NB4 (cell line): ENCODE data around the gene TWIST2.

ENCODE experiments used
- MYC ChIP-seq: IDR thresholded peaks from 2 replicates; pipeline ENCODE4 v1.6.1; 2011; ENCODE audit warnings: low read depth, low read length
- POLR2A ChIP-seq: IDR thresholded peaks from 2 replicates; pipeline ENCODE4 v1.6.1; 2011; ENCODE audit warnings: mild to moderate bottlenecking; ENCODE audit not compliant: insufficient read length; ENCODE audit errors: extremely low read depth
- TF ChIP-seq, protein P1 (sequence below): IDR thresholded peaks from one replicate; pipeline ENCODE4 v1.5.1; 2012; ENCODE audit warnings: low read depth, low read length
- TF ChIP-seq, protein P2 (sequence below): IDR thresholded peaks from 2 replicates; pipeline ENCODE4 v1.6.1; 2011; ENCODE audit warnings: low read depth, low read length

DNA sequence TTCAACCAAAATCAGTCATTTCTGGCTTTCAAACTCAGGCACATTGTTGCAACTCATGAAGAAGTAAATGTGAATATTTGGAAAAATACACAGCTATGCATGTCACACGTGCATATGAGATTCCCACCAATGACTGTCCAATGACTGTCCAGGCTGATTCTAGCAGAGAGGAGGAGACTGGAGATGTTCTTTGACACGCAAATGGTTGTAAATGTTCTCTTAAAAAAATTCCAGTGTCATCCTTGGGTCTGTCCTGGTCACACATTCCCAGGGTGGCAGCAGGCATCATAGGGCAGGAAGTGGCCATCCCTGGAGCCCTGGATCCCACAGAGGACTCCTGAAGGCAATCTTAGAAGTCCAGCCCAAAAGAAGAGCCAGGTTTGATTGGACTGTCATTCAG lies 40.9 kb downstream of the TWIST2 start:
- TF ChIP-seq, protein P1, sequence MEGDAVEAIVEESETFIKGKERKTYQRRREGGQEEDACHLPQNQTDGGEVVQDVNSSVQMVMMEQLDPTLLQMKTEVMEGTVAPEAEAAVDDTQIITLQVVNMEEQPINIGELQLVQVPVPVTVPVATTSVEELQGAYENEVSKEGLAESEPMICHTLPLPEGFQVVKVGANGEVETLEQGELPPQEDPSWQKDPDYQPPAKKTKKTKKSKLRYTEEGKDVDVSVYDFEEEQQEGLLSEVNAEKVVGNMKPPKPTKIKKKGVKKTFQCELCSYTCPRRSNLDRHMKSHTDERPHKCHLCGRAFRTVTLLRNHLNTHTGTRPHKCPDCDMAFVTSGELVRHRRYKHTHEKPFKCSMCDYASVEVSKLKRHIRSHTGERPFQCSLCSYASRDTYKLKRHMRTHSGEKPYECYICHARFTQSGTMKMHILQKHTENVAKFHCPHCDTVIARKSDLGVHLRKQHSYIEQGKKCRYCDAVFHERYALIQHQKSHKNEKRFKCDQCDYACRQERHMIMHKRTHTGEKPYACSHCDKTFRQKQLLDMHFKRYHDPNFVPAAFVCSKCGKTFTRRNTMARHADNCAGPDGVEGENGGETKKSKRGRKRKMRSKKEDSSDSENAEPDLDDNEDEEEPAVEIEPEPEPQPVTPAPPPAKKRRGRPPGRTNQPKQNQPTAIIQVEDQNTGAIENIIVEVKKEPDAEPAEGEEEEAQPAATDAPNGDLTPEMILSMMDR = no peak
- TF ChIP-seq POLR2A (no peak), MYC (no peak)
- TF ChIP-seq, protein P2, sequence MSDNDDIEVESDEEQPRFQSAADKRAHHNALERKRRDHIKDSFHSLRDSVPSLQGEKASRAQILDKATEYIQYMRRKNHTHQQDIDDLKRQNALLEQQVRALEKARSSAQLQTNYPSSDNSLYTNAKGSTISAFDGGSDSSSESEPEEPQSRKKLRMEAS = no peak
